ENCODE data around the gene KIF3A.

DNA sequence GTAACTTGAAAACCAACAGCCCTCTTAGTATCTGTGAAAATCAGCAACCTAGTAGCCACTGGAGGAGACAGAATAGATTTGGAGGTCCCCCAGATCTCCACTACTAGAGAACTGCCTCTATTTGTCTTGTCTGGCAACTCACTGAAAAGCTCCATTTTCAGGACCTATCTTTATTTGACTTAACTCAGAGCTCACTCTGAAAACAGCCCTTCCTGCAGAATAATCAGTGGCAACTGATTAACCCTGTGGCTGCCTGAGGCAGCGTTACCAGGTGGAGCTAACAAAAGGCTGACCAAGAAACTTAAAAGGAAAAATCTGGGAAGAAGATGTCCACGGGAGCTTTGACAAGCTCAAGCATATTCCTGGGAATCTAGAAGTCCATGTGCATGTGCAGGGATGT is 89.9 kb downstream of the KIF3A start:
- TF ChIP-seq, protein P1, sequence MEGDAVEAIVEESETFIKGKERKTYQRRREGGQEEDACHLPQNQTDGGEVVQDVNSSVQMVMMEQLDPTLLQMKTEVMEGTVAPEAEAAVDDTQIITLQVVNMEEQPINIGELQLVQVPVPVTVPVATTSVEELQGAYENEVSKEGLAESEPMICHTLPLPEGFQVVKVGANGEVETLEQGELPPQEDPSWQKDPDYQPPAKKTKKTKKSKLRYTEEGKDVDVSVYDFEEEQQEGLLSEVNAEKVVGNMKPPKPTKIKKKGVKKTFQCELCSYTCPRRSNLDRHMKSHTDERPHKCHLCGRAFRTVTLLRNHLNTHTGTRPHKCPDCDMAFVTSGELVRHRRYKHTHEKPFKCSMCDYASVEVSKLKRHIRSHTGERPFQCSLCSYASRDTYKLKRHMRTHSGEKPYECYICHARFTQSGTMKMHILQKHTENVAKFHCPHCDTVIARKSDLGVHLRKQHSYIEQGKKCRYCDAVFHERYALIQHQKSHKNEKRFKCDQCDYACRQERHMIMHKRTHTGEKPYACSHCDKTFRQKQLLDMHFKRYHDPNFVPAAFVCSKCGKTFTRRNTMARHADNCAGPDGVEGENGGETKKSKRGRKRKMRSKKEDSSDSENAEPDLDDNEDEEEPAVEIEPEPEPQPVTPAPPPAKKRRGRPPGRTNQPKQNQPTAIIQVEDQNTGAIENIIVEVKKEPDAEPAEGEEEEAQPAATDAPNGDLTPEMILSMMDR (IDR thresholded peaks at IDR 0.05), result no peak
- TF ChIP-seq POLR2A (IDR thresholded peaks at IDR 0.05), result no peak
- no peak for TF ChIP-seq EP300 (IDR thresholded peaks at IDR 0.05)
